CD4-positive, CD25-positive, alpha-beta regulatory T cell (primary cell): ENCODE data around the gene PCAT6. TPM values are rescaled to one million over a fixed set of nuclear protein-coding genes. Genes with fewer than 3 reads are reported as not detected.
"Not testable (repeated sequence)": the region's sequence is repeated elsewhere in the genome, so short reads cannot be mapped to it uniquely, and the experiment has no call there.

Experiments used
- ATAC-seq, 2 donors: fragments of 150-1000 bp; cut with Tn5 transposase; one replicate each; pipeline ENCODE4 v1.10.0; 2021; ENCODE audit warnings: low read depth in 2 of 2, moderate number of reproducible peaks in 2 of 2, moderate library complexity in 1 of 2
- DNase-seq, 3 donors: peaks; one replicate each; pipeline versions ENCODE4 v3.0.0 to v3.0.0-alpha.2; 2012 to 2022; ENCODE audit warnings: mixed read lengths in 1 of 3
- H3K27ac ChIP-seq: one replicate; pipeline ENCODE4 v1.7.0; 2013; ENCODE audit warnings: mild to moderate bottlenecking, low read length; ENCODE audit not compliant: insufficient read depth, poor library complexity, severe bottlenecking
- H3K27me3 ChIP-seq: one replicate; pipeline ENCODE4 v1.7.0; 2013; ENCODE audit warnings: low read length; ENCODE audit not compliant: control insufficient read depth, insufficient read depth
- H3K36me3 ChIP-seq: one replicate; pipeline ENCODE4 v1.7.0; 2013; ENCODE audit warnings: mild to moderate bottlenecking, low read length, moderate library complexity; ENCODE audit not compliant: control insufficient read depth, insufficient read depth
- H3K4me1 ChIP-seq: 2 replicates; pipeline ENCODE4 v1.7.0; 2013; ENCODE audit warnings: mild to moderate bottlenecking, low read length; ENCODE audit not compliant: insufficient read depth, control insufficient read depth, poor library complexity, severe bottlenecking
- H3K4me3 ChIP-seq: one replicate; pipeline ENCODE4 v1.7.0; 2013; ENCODE audit warnings: low read depth, mild to moderate bottlenecking, low read length, moderate library complexity
- H3K9me3 ChIP-seq, 2 experiments: 1 replicate in 1 of 2; 2 replicates in 1 of 2; pipeline ENCODE4 v1.7.0; 2013; ENCODE audit warnings: low read length in 2 of 2, mild to moderate bottlenecking in 1 of 2, moderate library complexity in 1 of 2; ENCODE audit not compliant: control insufficient read depth in 2 of 2
- H3K27ac Mint-ChIP-seq, 3 donors: one replicate each; pipeline ENCODE4 v1.8.0; 2020 to 2022; ENCODE audit warnings: mild to moderate bottlenecking in 3 of 3, mixed read lengths in 3 of 3, moderate library complexity in 2 of 3
- H3K27me3 Mint-ChIP-seq: one replicate; pipeline ENCODE4 v1.8.0; 2022; ENCODE audit warnings: mild to moderate bottlenecking, mixed read lengths
- H3K36me3 Mint-ChIP-seq: one replicate; pipeline ENCODE4 v1.8.0; 2020; ENCODE audit warnings: mixed read lengths
- H3K4me1 Mint-ChIP-seq, 4 donors: one replicate each; pipeline ENCODE4 v1.8.0; 2020 to 2022; ENCODE audit warnings: mixed read lengths in 4 of 4, mild to moderate bottlenecking in 1 of 4
- H3K4me3 Mint-ChIP-seq, 4 donors: one replicate each; pipeline ENCODE4 v1.8.0; 2020 to 2022; ENCODE audit warnings: mild to moderate bottlenecking in 4 of 4, mixed read lengths in 4 of 4, moderate library complexity in 3 of 4
- H3K9me3 Mint-ChIP-seq, 7 donors: one replicate each; pipeline ENCODE4 v1.8.0; 2020 to 2022; ENCODE audit warnings: mixed read lengths in 7 of 7, mild to moderate bottlenecking in 3 of 7, moderate library complexity in 2 of 7
- polyA plus RNA-seq, 4 donors: library from polyadenylated mRNA; unstranded; fragments of 300-500 nt; fragmentation: Illumina TruSeq; gene quantifications; one replicate each; pipeline ENCODE4 v1.2.3, GENCODE V29; 2021
- total RNA-seq: library from RNA; stranded (reverse); gene quantifications from one replicate; pipeline ENCODE4 v1.2.3, GENCODE V29; 2022

PCAT6 gene
- total and polyA plus RNA-seq, 5 donors from 2014 or later: not detected

DNA sequence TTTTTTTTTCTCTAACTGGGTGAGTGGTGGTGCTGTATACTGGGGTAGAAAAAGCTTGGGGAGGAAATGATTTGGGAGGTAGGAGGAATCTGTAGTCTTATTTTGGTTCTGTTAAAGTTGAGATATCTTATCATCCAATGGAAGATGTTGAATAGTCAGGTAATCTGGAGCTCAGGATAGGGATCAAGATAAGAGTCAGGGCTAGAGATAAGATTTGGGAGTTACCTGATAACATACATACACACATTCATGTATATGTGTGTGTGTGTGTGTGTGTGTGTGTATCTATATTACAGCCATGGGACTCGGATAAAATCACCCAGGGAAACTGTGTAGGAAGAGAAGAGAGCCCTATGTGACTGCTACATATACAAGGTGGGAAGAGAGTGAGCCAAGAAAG is 8.1 kb downstream of the PCAT6 start:
- H3K27ac Mint-ChIP-seq: no peak overlapping the region
- Histone ChIP-seq H3K36me3 (no peaks in the 10 kb centered on the region), H3K4me3 (no peak overlapping the region), H3K27ac (no peak overlapping the region), H3K4me1 (no peaks in the 10 kb centered on the region), H3K27me3 (no peaks in the 10 kb centered on the region), H3K9me3 (no peaks in the 10 kb centered on the region)
- no peak for DNase-seq
- H3K4me1 Mint-ChIP-seq: peaks cover 0 to 2% (median 0%) of the 10 kb centered on the region in 4 donors
- no peak for ATAC-seq
- H3K36me3 Mint-ChIP-seq: no peaks in the 10 kb centered on the region
- H3K9me3 Mint-ChIP-seq: peaks cover 0 to 1% (median 0%) of the 10 kb centered on the region in 7 donors
- H3K27me3 Mint-ChIP-seq: peaks cover 41% of the 10 kb centered on the region
- H3K4me3 Mint-ChIP-seq: no peak overlapping the region

DNA sequence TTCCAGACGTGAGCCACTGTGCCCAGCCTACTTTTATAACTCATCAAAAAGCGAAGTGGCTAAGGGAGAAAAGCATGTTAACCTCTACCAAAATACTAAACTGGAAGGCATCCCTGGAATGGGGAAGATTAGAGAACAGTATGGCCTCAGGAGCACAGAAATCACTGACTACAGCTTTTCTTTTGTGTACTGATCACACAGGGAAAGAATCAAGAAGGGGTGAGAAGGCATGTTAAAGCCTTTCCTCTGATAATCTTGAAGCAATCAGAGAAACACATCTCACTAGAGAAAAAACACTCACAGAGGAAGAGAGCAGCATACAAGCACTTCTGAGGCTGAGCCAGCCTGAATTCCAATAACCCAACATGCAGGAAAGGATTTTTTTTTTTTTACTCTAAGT is 10.7 kb downstream of the PCAT6 start:
- H3K4me3 Mint-ChIP-seq: no peak overlapping the region
- no peak for DNase-seq
- H3K9me3 Mint-ChIP-seq: peaks cover 0 to 1% (median 0%) of the 10 kb centered on the region in 7 donors
- Histone ChIP-seq H3K27me3 (no peaks in the 10 kb centered on the region), H3K9me3 (no peaks in the 10 kb centered on the region), H3K4me1 (no peaks in the 10 kb centered on the region), H3K36me3 (no peaks in the 10 kb centered on the region), H3K27ac (no peak overlapping the region), H3K4me3 (no peak overlapping the region)
- no peaks in the 10 kb centered on the region for H3K4me1 Mint-ChIP-seq
- H3K27ac Mint-ChIP-seq: no peak overlapping the region
- ATAC-seq: no peak
- peaks cover 42% of the 10 kb centered on the region for H3K27me3 Mint-ChIP-seq
- H3K36me3 Mint-ChIP-seq: no peaks in the 10 kb centered on the region

- H3K9me3 Mint-ChIP-seq: no peaks in the 10 kb centered on the region
These were observed 15.0 kb downstream of the PCAT6 start for GRCh38 chr1:202825748-202826147.

GRCh38 chr1:202829223-202829622 is 18.5 kb downstream of the PCAT6 start:
- not testable (repeated sequence) for H3K36me3 ChIP-seq, H3K27ac ChIP-seq, DNase-seq, H3K36me3 Mint-ChIP-seq, H3K27ac Mint-ChIP-seq, H3K27me3 Mint-ChIP-seq, H3K9me3 Mint-ChIP-seq, H3K4me3 Mint-ChIP-seq, H3K4me3 ChIP-seq, H3K9me3 ChIP-seq, H3K4me1 ChIP-seq, ATAC-seq, H3K27me3 ChIP-seq
- peaks cover 0 to 15% (median 4%) of the 10 kb centered on the region in 4 donors for H3K4me1 Mint-ChIP-seq

More at GRCh38 chr1:202825748-202826147, 15.0 kb downstream of the PCAT6 start:
- H3K27ac Mint-ChIP-seq: peak overlapping the region in 1 of 3 donors; percentile 61
- Histone ChIP-seq H3K9me3 (no peaks in the 10 kb centered on the region), H3K27ac (no peak overlapping the region), H3K36me3 (no peaks in the 10 kb centered on the region), H3K4me3 (no peak overlapping the region), H3K27me3 (no peaks in the 10 kb centered on the region), H3K4me1 (no peaks in the 10 kb centered on the region)
- no peaks in the 10 kb centered on the region for H3K4me1 Mint-ChIP-seq
- H3K4me3 Mint-ChIP-seq: no peak overlapping the region
- no peaks in the 10 kb centered on the region for H3K36me3 Mint-ChIP-seq
- peaks cover 24% of the 10 kb centered on the region for H3K27me3 Mint-ChIP-seq
- no peak for DNase-seq
- no peak for ATAC-seq

DNA sequence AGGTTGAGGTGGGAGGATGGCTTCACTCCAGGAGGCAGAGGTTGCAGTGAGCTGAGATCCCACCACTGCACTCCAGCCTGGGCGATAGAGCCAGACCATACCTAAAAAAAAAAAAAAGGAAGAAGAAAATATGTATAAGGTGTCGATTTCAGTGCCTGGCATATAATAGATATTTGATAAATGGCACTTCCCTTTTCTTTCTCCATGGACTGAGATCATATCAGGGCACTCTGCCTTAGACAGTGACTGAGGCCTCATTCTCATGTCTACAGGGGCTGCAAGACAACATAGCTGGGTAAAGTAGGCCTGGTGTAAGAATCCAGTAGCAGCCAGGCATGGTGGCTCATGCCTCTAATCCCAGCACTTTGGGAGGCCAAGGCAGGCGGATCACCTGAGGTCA is 21.2 kb downstream of the PCAT6 start:
- Histone ChIP-seq H3K4me3 (no peak overlapping the region), H3K27ac (no peak overlapping the region), H3K27me3 (no peaks in the 10 kb centered on the region), H3K9me3 (no peaks in the 10 kb centered on the region), H3K4me1 (peaks cover 26% of the 10 kb centered on the region), H3K36me3 (no peaks in the 10 kb centered on the region)
- H3K4me3 Mint-ChIP-seq: no peak overlapping the region
- no peaks in the 10 kb centered on the region for H3K36me3 Mint-ChIP-seq
- peaks cover 13 to 40% (median 24%) of the 10 kb centered on the region in 4 donors for H3K4me1 Mint-ChIP-seq
- H3K27ac Mint-ChIP-seq: peak overlapping the region in 1 of 3 donors; percentile 40
- DNase-seq (no peak), ATAC-seq (no peak)
- H3K27me3 Mint-ChIP-seq: no peaks in the 10 kb centered on the region
- H3K9me3 Mint-ChIP-seq: peaks cover 0 to 2% (median 0%) of the 10 kb centered on the region in 7 donors

GRCh38 chr1:202834771-202835547 is 24.2 kb downstream of the PCAT6 start:
- no peaks in the 10 kb centered on the region for H3K9me3 ChIP-seq
- peak in 1 of 2 donors; percentile 29 for ATAC-seq
- Mint-ChIP-seq H3K36me3 (no peaks in the 10 kb centered on the region), H3K9me3 (peaks cover 0 to 2% (median 0%) of the 10 kb centered on the region in 7 donors), H3K4me1 (peaks cover 13 to 47% (median 32%) of the 10 kb centered on the region in 4 donors), H3K27me3 (no peaks in the 10 kb centered on the region), H3K27ac (peak overlapping the region; percentile 61 to 83 (median 73)), H3K4me3 (peak overlapping the region; percentile 29 to 43 (median 39))
- peaks cover 27% of the 10 kb centered on the region for H3K4me1 ChIP-seq
- H3K4me3 ChIP-seq: no peak overlapping the region
- DNase-seq: no peak
- no peaks in the 10 kb centered on the region for H3K27me3 ChIP-seq
- no peak overlapping the region for H3K27ac ChIP-seq
- H3K36me3 ChIP-seq: no peaks in the 10 kb centered on the region

- DNase-seq: peak in 2 of 3 donors; percentile 17 to 69
- Histone ChIP-seq H3K9me3 (no peaks in the 10 kb centered on the region), H3K36me3 (no peaks in the 10 kb centered on the region), H3K27me3 (no peaks in the 10 kb centered on the region), H3K27ac (no peak overlapping the region), H3K4me1 (peaks cover 27% of the 10 kb centered on the region), H3K4me3 (peak overlapping the region; percentile 43)
- no peaks in the 10 kb centered on the region for H3K27me3 Mint-ChIP-seq
- H3K4me3 Mint-ChIP-seq: peak overlapping the region; percentile 15 to 43 (median 32)
- H3K36me3 Mint-ChIP-seq: no peaks in the 10 kb centered on the region
- peaks cover 0 to 2% (median 0%) of the 10 kb centered on the region in 7 donors for H3K9me3 Mint-ChIP-seq
- peak; percentile 41 to 61 for ATAC-seq
- peak overlapping the region; percentile 61 to 86 (median 73) for H3K27ac Mint-ChIP-seq
- peaks cover 13 to 47% (median 32%) of the 10 kb centered on the region in 4 donors for H3K4me1 Mint-ChIP-seq
These were observed 24.9 kb downstream of the PCAT6 start for GRCh38 chr1:202835548-202836072.
